AG04449 (cell line): ENCODE results near the gene SPRYD3.
"Not testable (repeated sequence)": the region's sequence is repeated elsewhere in the genome, so short reads cannot be mapped to it uniquely, and the experiment has no call there.

Experiments
- CTCF ChIA-PET: fragments of 350-600 bp; formaldehyde crosslinking; extraction: SDS; loops from one replicate; lab custom pipeline; 2021; ENCODE audit warnings: antibody characterized with exemption; lab: Yijun Ruan, JAX
- POLR2A ChIA-PET: fragments of 400-600, 350-600 bp; formaldehyde crosslinking; extraction: SDS; loops from one replicate; lab custom pipeline; 2020; ENCODE audit warnings: antibody characterized with exemption, inconsistent platforms; lab: Yijun Ruan, JAX
- DNase-seq: peaks from one replicate; pipeline ENCODE4 v3.0.0-alpha.2; 2010; ENCODE audit warnings: low read depth, low spot score
- H3K4me3 ChIP-seq: 2 replicates; pipeline ENCODE4 v1.5.1; 2011; ENCODE audit warnings: low read depth, mild to moderate bottlenecking, control low read depth, low read length
- TF ChIP-seq, protein P1 (sequence below): IDR thresholded peaks from one replicate; pipeline ENCODE4 v1.5.1; 2011; ENCODE audit warnings: mild to moderate bottlenecking, moderate library complexity, low read length, control low read depth, inconsistent platforms; ENCODE audit not compliant: insufficient read depth; ENCODE audit errors: missing control alignments

The SPRYD3 gene

DNA sequence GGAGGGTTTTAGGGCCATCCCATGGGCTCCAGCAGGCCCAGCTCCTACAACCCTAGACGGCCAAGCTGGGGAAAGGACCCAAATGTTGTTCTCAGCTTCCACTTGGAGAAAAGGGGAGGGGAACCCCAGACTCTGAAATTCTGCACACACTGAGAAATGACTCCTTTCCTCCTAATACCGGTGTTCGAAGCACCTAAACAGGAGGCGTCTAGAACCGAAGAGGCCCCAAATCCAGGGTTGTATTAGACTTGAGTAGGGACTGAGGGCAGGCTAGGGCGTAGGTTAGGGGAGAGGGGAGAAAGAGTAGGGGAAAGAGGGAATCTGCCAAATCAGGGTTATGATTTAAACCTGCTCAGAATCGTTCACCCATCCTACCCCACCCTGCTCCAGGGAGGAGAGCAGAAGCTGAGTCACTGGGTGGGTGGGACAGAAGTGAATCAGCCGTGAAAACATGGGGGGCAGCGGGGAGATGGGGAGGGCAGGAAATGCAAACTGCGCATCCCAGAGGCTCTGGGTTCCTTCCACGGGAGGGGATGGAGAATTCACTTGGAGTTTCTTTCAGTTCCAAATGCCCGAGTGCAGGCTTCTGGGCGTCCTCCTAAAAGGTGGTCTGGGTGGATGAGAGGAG, 19.3 kb upstream of the SPRYD3 start:
- peak overlapping the region; percentile 73 for H3K4me3 ChIP-seq
- TF ChIP-seq, protein P1, sequence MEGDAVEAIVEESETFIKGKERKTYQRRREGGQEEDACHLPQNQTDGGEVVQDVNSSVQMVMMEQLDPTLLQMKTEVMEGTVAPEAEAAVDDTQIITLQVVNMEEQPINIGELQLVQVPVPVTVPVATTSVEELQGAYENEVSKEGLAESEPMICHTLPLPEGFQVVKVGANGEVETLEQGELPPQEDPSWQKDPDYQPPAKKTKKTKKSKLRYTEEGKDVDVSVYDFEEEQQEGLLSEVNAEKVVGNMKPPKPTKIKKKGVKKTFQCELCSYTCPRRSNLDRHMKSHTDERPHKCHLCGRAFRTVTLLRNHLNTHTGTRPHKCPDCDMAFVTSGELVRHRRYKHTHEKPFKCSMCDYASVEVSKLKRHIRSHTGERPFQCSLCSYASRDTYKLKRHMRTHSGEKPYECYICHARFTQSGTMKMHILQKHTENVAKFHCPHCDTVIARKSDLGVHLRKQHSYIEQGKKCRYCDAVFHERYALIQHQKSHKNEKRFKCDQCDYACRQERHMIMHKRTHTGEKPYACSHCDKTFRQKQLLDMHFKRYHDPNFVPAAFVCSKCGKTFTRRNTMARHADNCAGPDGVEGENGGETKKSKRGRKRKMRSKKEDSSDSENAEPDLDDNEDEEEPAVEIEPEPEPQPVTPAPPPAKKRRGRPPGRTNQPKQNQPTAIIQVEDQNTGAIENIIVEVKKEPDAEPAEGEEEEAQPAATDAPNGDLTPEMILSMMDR, result no peak
- ChIA-PET CTCF (interaction anchor here (0.7 to 20.8 kb wide), 34 partner anchors 8 to 199 kb away, joined by 3 to 655 read pairs (median 4); partner anchors contain the start of genes CSAD, SPRYD3, TNS2 and ZNF740), POLR2A (interaction anchor here (0.6 to 4.7 kb wide), 8 partner anchors 8 to 83 kb away, joined by 3 to 86 read pairs (median 7); partner anchors contain the start of genes CSAD, SPRYD3 and TNS2)
- peak; percentile 29 for DNase-seq

- DNase-seq, result no peak
- ChIA-PET POLR2A (interaction anchor here (1.2 to 4.7 kb wide), 5 partner anchors 13 to 58 kb away, joined by 3 to 86 read pairs (median 24); partner anchors contain the start of genes SPRYD3 and TNS2), CTCF (interaction anchor here (0.9 to 20.8 kb wide), 14 partner anchors 18 to 91 kb away, joined by 3 to 655 read pairs (median 5); partner anchors contain the start of genes CSAD, SPRYD3 and ZNF740)
- peak within 1 kb of the TSS; percentile 73 for H3K4me3 ChIP-seq
- TF ChIP-seq, protein P1, result no peak
Observed at GRCh38 chr12:53097564-53098353, 18.6 kb upstream of the SPRYD3 start, which contains the start of gene IGFBP6. IGFBP6 (plus strand) TSS chr12:53097667; CDS start chr12:53097718, 51 bp downstream.

DNA sequence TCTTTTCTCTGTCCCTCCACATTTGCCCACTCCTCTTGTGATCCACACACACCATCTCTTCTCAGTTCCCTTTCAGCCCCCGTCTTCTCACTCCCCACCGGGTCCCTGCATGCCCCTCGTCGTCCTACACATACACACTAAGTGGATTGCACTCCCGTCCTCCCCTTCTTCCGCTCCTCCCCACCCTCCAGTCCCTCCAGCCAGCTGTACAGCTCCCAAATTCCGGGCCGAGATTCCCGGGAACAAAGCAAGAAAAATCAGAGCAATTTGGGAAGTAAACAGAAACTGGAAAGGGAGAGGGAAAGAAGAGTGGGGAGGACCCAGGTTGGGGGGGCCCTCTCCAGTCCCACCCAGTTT, 18.0 kb upstream of the SPRYD3 start:
- H3K4me3 ChIP-seq, result peak overlapping the region; percentile 73
- TF ChIP-seq, protein P1, result no peak
- DNase-seq, result no peak
- ChIA-PET CTCF (interaction anchor here (0.9 to 20.8 kb wide), 5 partner anchors 18 to 88 kb away, joined by 3 to 655 read pairs (median 24); partner anchors contain the start of gene SPRYD3), POLR2A (interaction anchor here (1.2 to 4.7 kb wide), 5 partner anchors 13 to 59 kb away, joined by 3 to 86 read pairs (median 24); partner anchors contain the start of genes SPRYD3 and TNS2)

DNA sequence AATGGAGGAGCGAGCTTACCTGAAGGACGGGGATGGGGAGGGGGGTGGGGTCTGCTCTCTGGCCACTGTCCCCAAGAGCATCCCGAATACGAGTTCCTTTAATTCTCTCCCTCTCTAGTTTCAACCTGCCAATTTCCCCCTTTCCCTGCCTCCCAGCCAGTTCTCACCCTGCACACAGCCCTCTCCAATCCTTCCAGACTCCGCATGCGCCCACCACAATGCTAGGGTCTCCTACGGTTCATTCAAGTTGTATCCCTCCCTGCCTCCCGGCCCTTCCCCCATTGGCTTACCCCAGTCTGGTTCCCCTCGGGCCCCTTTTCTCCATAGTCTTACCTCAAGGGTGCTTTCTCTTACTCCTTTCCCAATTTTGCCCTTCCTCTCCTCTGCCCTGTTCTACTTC, 17.6 kb upstream of the SPRYD3 start:
- peak overlapping the region; percentile 73 for H3K4me3 ChIP-seq
- ChIA-PET CTCF (interaction anchor here (1.0 to 20.8 kb wide), 3 partner anchors 22 to 48 kb away, joined by 3 to 655 read pairs (median 24); partner anchors contain the start of gene SPRYD3), POLR2A (interaction anchor here (1.2 to 4.7 kb wide), 4 partner anchors 12 to 49 kb away, joined by 4 to 86 read pairs (median 49); partner anchors contain the start of genes SPRYD3 and TNS2)
- no peak for DNase-seq
- TF ChIP-seq, protein P1, result no peak

DNA sequence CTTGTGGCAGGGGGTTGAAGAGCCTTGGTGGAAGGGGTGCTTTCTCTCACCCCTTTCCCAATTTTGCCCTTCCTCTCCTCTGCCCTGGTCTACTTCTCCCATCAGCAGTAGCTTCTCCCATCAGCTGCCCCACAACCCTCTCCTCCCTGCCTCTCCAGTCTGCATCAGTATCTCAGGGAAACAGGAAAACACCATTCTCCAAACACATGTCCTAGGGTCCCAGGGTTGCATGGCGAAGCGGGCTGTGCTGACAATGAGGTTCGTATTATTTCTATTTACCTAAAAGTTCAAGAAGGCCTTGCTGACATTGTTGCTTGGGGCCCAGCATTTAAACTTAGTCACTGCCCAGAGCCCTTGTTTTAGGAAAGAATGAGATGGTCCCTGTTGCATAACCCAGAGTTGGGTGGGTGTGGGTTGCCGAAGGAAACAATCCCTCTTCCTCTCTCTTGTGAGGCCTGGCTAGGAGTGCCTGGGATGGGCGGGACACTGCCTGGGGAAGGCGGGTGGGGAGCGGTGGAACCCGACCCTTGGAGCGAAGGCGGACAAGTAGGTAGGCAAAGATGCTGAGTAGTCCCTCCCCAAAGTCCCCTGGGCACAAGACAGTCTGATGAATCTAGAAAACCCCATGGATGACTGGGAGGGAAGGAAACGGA, 17.0 kb upstream of the SPRYD3 start:
- peak; percentile 29 for DNase-seq
- ChIA-PET POLR2A (interaction anchor here (4.7 kb wide), 1 partner anchor 17 kb away, joined by 86 read pairs; the partner anchor contains the start of gene SPRYD3), CTCF (interaction anchor here (0.8 to 20.8 kb wide), 3 partner anchors 21 to 63 kb away, joined by 4 to 655 read pairs (median 4); partner anchors contain the start of gene SPRYD3)
- H3K4me3 ChIP-seq, result peak overlapping the region; percentile 73
- TF ChIP-seq, protein P1, result no peak

DNA sequence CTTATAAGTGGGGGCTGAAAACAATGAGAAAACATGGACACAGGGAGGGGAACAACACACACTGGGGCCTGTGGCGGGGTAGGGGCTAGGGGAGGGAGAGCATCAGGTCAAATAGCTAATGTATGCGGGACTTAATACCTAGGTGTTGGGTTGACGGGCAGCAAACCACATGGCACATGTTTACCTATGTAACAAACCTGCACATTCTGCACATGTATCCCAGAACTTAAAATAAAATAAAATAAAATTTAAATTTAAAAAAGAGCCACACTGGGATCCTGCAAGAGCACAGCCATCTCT, 16.4 kb upstream of the SPRYD3 start:
- POLR2A ChIA-PET, result interaction anchor here (4.7 kb wide), 1 partner anchor 16 kb away, joined by 86 read pairs; the partner anchor contains the start of gene SPRYD3
- CTCF ChIA-PET, result interaction anchor here (0.8 to 20.8 kb wide), 4 partner anchors 21 to 64 kb away, joined by 4 to 655 read pairs (median 4); partner anchors contain the start of gene SPRYD3
- not testable (repeated sequence) for DNase-seq, H3K4me3 ChIP-seq

DNA sequence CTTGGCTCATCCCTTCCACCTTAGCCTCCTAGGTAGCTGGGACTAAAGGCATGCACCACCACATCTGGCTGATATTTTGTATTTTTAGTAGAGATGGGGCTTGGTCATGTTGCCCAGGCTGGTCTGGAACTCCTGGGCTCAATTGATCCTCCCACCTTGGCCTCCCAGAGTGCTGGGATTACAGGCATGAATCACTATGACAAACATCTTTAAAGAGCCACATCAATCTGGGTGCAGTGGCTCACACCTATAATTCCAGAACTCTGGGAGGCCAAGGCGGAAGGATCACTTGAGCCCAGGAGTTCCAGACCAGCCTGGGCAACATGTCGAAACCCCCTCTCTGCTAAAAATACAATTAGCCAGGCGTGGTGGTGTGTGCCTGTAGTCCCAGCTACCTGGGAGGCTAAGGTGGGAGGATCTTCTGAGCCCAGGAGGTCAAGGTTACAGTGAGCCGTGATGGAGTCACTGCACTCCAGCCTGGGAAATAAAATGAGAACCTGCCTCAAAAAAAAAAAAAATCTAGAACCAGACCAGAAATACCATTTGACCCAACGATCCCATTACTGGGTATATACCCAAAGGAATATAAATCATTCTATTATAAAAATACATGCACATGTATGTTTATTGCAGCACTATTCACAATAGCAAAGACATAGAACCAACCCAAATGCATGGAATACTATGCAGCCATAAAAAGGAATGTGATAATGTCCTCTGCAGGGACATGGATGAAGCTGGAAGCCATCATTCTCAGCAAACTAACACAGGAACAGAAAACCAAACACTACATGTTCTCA, 15.8 kb upstream of the SPRYD3 start:
- DNase-seq, H3K4me3 ChIP-seq: not testable (repeated sequence)
- CTCF ChIA-PET, result interaction anchor here (0.8 to 20.8 kb wide), 6 partner anchors 9 to 104 kb away, joined by 3 to 655 read pairs (median 4); partner anchors contain the start of genes SOAT2 and SPRYD3
- POLR2A ChIA-PET, result interaction anchor here (2.0 kb wide), 1 partner anchor 14 kb away, joined by 4 read pairs; no protein-coding TSS in a partner anchor
